Inflammatory macrophage treated with lipopolysaccharide for 1 hour (primary cell): ENCODE results near the gene OR2J3.
"Not testable (repeated sequence)": the region's sequence is repeated elsewhere in the genome, so short reads cannot be mapped to it uniquely, and the experiment has no call there.

Experiments
- DNase-seq, 2 donors: peaks; one replicate each; pipeline ENCODE4 v3.0.0-alpha.2; 2020 to 2022

Gene OR2J3

GRCh38 chr6:29107758-29108157 lies at the start of gene OR2J3:
Gene OR2J3, plus strand, starts transcription at chr6:29108058. Its CDS starts 3,833 bp downstream, at chr6:29111891.
- no peak for DNase-seq

GRCh38 chr6:29071831-29072723 lies 35.8 kb upstream of the OR2J3 start:
- DNase-seq: peak; percentile 4 to 6

- DNase-seq: no peak
Observed at GRCh38 chr6:29079203-29079602, 28.7 kb upstream of the OR2J3 start.

- no peak for DNase-seq
Observed at GRCh38 chr6:29081312-29081711, 26.5 kb upstream of the OR2J3 start.

DNA sequence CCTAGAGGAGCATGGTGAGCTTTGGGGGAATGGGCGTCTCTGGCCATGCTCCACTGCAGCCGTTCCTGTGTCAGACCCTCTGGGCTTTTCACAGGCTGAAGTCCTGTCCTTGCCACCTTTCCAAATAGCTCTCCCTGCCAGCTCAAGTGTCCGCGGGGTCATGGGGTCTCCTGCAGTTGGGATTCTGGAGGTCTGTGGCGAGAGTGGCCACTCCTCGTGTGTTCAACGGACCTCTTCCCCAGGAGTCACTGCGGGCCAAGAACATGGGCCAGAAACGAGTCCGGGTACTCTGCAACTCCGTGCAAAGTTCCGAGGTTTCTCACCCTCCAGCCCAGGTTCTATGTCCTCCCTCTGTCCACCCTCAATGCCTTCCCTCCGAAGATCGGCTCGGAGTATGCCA lies 25.4 kb upstream of the OR2J3 start:
- DNase-seq: no peak

GRCh38 chr6:29087213-29087612 lies 20.6 kb upstream of the OR2J3 start, which contains the start of gene OR2B3:
Gene OR2B3, minus strand, starts transcription at chr6:29087313. Its CDS starts 65 bp downstream, at chr6:29087248.
- DNase-seq: no peak

GRCh38 chr6:29092957-29093356 lies 14.9 kb upstream of the OR2J3 start:
- DNase-seq: no peak

- no peak for DNase-seq
Observed at GRCh38 chr6:29097803-29098202, 10.1 kb upstream of the OR2J3 start.

DNA sequence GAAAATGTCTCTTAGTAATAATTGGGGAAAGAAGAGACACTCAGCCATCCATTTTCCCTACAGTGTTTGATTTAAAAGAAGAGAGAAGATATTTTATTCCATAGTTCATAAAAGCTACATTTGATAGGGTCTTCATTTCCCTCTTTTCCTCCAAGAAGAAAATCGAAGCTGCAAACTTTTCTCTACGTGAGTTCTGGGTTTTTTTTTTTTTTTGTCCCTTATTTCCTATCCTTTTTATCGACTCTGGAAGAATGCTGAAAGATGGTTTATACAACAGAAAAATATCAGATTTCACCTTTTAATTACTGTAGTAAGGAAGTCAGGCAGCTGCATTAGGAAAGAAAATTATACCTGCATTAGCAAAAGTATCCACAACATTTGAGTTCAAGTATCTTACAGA lies 8.7 kb upstream of the OR2J3 start, which contains the start of gene OR2J1:
Gene OR2J1 (plus strand): TSS at position 301 of the 400 bp plus-strand sequence. CDS start 1,453 bp downstream, outside the sequence.
- no peak for DNase-seq

DNA sequence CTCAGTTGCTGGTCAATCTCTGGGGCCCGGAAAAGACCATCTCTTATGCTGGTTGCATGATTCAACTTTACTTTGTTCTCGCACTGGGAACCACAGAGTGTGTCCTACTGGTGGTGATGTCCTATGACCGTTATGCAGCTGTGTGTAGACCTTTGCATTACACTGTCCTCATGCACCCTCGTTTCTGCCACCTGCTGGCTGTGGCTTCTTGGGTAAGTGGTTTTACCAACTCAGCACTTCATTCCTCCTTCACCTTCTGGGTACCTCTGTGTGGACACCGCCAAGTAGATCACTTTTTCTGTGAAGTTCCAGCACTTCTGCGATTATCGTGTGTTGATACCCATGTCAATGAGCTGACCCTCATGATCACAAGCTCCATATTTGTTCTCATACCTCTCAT lies 4.3 kb downstream of the OR2J3 start:
- DNase-seq: no peak

DNA sequence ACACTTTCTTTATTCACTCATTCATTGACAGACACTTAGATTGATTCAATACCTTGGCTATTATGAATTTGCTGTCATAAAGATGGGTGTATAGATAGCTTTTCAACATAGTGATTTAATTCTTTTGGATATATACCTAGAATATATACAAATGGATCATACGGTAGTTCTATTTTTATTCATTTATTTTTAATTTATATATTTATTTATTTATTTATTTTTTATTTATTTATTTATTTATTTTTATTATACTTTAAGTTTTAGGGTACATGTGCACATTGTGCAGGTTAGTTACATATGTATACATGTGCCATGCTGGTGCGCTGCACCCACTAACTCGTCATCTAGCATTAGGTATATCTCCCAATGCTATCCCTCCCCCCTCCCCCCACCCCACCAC lies 7.1 kb downstream of the OR2J3 start:
- DNase-seq: not testable (repeated sequence)

DNA sequence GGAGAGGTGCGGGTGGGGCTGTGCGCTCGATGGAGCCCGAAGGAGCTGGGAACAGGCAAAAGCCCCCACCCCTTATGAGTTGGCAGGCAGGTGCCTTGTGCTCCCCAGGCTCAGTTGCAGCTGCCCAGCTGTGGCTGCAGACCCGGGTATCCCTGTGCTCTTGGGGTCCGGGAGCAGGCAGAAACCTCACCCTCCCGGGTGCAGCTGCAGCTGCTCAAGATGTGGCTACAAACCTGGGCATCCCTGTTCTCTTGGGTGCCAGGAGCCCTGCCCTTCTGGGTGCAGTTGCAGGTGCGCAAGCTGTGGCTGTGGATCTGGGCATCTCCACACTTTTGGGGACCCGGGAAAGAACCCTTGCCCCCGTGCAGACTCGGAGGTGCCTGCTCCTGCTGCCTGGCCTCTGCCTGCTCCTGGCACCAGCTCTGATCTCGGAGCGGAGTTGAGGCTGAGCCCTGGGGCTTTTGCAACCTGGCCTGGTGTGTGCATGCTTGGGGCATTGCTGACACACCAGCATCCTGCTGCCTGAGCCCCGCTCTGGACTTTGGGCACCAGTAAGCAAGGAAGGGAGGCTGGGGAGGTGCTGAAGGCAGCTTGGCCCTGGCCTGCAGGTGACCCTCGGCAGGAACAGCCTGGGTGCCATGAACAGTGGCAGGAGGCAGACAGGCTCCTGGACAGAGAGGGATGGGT lies 21.6 kb downstream of the OR2J3 start:
- DNase-seq: no peak

DNA sequence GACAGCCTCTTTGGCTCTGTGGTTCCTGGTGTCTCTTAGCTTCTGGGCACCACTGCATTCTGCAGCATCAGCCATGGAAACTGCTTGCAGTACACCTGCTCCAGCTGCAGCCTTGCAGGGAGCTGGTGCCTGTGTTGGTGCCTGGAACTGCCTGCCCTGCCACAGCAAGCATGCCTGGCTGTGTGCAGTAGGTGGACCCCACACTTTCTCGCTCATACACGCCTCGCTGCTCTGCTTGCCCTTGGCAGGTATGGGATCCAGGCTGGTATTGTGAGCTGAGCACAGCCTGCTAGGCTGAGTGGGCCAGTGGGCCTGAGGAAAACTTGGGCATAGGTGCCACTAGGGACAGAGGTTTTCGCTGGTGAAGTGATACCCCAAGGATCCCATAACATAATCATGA lies 22.8 kb downstream of the OR2J3 start:
- DNase-seq: no peak

DNA sequence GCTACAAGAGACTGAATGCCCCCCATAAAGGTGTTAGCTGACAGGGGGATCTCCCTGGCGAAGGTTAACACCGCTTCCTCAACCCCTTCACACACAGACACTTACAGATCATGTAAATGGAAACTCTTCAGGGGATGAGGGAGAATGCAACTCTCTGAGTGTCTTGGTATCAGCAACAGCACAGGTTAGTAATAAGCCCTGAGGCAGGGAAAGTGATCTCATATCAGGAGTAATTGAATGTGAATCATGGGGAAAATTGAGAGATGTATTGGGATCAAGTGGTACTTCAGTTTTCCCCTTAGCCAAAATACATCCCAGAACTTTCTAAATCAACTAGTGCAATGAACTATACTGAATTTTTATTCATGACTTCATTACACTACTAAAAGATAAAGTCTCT lies 23.8 kb downstream of the OR2J3 start:
- no peak for DNase-seq

GRCh38 chr6:29137724-29138123 lies 29.9 kb downstream of the OR2J3 start:
- no peak for DNase-seq

DNA sequence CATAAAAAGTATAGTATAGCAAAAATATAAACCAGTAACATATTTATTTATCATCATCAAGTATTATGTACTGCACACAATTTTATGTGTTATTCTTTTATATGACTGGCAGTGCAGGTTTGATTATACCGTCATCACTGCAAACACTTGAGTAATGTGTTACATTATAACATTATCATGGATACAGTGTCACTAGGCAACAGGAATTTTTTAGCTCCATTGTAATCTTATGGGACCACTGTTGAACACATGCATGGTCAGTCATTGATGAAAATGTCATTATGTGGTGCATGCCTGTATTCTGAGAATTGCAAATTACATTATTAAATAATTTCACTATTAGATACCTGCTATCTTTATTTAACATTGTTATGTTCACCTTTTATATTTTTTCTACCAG lies 33.7 kb downstream of the OR2J3 start:
- no peak for DNase-seq

GRCh38 chr6:29142309-29142708 lies 34.5 kb downstream of the OR2J3 start:
- DNase-seq: no peak

GRCh38 chr6:29146179-29146578 lies 38.3 kb downstream of the OR2J3 start:
- DNase-seq: no peak

- DNase-seq: no peak
Observed at GRCh38 chr6:29147074-29147473, 39.2 kb downstream of the OR2J3 start.

GRCh38 chr6:29149444-29149843 lies 41.6 kb downstream of the OR2J3 start:
- DNase-seq: not testable (repeated sequence)

DNA sequence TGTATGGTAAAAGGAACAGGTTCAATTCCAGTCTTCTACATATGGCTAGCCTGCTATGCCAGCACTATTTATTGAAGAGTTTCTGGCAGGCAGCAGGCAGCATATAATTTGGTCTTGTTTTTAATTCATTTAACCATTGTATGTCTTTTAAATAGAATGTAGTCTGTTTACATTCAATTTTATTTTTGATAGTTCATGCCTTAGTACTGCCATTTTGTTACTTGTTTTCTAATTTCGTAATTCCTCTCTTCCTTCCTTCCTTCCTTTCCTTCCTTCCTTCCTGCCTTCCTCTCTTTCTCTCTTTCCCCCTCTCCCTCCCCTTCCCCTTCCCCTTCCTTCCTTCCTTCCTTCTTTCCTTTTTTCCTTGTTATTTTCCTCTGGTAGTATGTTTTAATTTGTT lies 45.2 kb downstream of the OR2J3 start:
- no peak for DNase-seq

- not testable (repeated sequence) for DNase-seq
Observed at GRCh38 chr6:29155182-29155581, 47.3 kb downstream of the OR2J3 start.

- not testable (repeated sequence) for DNase-seq
Observed at GRCh38 chr6:29159922-29160321, 52.1 kb downstream of the OR2J3 start.
